Type B pancreatic cell (in vitro differentiated cells): ENCODE results near the gene CHCHD6. TPM values are rescaled to one million over a fixed set of nuclear protein-coding genes. Genes with fewer than 3 reads are reported as not detected.

ENCODE experiments used
- DNase-seq: peaks from one replicate; pipeline ENCODE4 v3.0.0; 2021; ENCODE audit warnings: mixed read lengths; ENCODE audit not compliant: unreplicated experiment; ENCODE audit errors: extremely low spot score
- H3K27ac Mint-ChIP-seq: 2 replicates; pipeline ENCODE4 v1.8.0; 2021; ENCODE audit warnings: mild to moderate bottlenecking, mixed read lengths
- H3K27me3 Mint-ChIP-seq: 2 replicates; pipeline ENCODE4 v1.8.0; 2021; ENCODE audit warnings: mixed read lengths
- H3K36me3 Mint-ChIP-seq: 2 replicates; pipeline ENCODE4 v1.8.0; 2021; ENCODE audit warnings: mixed read lengths
- H3K4me1 Mint-ChIP-seq: one replicate; pipeline ENCODE4 v1.8.0; 2021; ENCODE audit warnings: mixed read lengths; ENCODE audit not compliant: unreplicated experiment
- H3K4me3 Mint-ChIP-seq: 2 replicates; pipeline ENCODE4 v1.8.0; 2021; ENCODE audit warnings: mild to moderate bottlenecking, mixed read lengths
- H3K9me3 Mint-ChIP-seq: 2 replicates; pipeline ENCODE4 v1.8.0; 2021; ENCODE audit warnings: mixed read lengths
- total RNA-seq: library from RNA; stranded (reverse); gene quantifications from 2 replicates; pipeline ENCODE4 v1.2.1, GENCODE V29; 2021; ENCODE audit warnings: low replicate concordance
- TF ChIP-seq, protein P1 (sequence below): fragments of 200-600 bp; sonication (generic); conservative IDR thresholded peaks from 2 replicates; pipeline ENCODE4 v1.5.0; 2021; ENCODE audit warnings: antibody characterized with exemption, mild to moderate bottlenecking

Gene CHCHD6
- total RNA-seq, 1 donor from 2014 or later: 17.5 TPM

DNA sequence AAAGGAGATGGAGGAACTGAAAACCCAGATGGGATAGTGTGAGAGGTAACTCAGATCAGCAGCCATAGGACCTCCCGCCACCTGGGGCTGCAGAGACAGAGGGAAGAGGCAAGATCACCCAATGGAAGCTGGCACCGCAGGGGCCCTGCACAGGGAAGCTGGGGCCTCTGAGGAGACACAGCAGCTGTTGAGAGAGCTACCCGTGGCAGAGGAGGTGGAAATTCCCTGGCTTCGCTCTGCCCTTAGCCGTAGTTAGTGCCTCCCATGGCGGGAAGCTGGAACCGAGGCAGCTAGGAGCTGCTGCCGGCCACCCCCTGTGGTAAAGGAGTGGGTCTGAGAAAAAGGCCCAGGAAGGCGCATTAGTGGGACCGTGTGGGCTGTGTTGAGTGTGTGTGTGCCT is 260.9 kb downstream of the CHCHD6 start:
- H3K27me3 Mint-ChIP-seq: peaks cover 3% of the 10 kb centered on the region
- H3K36me3 Mint-ChIP-seq: peaks cover 4% of the 10 kb centered on the region
- no peak for DNase-seq
- no peak overlapping the region for H3K27ac Mint-ChIP-seq
- TF ChIP-seq, protein P1, sequence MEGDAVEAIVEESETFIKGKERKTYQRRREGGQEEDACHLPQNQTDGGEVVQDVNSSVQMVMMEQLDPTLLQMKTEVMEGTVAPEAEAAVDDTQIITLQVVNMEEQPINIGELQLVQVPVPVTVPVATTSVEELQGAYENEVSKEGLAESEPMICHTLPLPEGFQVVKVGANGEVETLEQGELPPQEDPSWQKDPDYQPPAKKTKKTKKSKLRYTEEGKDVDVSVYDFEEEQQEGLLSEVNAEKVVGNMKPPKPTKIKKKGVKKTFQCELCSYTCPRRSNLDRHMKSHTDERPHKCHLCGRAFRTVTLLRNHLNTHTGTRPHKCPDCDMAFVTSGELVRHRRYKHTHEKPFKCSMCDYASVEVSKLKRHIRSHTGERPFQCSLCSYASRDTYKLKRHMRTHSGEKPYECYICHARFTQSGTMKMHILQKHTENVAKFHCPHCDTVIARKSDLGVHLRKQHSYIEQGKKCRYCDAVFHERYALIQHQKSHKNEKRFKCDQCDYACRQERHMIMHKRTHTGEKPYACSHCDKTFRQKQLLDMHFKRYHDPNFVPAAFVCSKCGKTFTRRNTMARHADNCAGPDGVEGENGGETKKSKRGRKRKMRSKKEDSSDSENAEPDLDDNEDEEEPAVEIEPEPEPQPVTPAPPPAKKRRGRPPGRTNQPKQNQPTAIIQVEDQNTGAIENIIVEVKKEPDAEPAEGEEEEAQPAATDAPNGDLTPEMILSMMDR: no peak
- peaks cover 36% of the 10 kb centered on the region for H3K4me1 Mint-ChIP-seq
- no peaks in the 10 kb centered on the region for H3K9me3 Mint-ChIP-seq
- H3K4me3 Mint-ChIP-seq: no peak overlapping the region

DNA sequence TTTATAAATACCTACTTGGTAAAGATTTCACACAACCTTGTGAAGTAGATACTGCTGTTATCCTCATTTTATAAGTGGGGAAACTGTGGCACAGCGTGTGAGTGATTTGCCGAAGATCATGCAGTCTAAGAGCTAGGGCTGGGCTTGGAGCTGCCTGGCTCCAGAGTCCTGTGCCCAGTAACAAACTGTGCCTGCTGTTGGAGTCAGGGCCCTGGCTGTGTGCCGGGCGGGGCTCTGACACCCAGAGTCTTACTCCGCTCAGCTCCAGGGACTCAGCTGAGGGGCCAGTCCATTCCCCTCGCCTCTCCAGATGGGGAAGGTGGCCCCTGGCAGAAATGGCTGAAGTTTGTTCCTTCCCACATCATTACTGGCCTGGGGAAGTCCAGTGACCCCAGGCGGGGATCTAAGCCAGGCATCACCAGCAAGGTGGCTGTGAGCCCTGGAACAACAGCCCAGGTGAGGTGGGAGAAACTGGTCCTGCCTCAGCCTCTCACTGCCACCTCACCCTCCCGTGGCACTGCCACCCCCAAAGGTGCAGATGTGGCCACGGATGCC is 261.6 kb downstream of the CHCHD6 start:
- H3K27me3 Mint-ChIP-seq: no peaks in the 10 kb centered on the region
- H3K9me3 Mint-ChIP-seq: no peaks in the 10 kb centered on the region
- H3K4me1 Mint-ChIP-seq: peaks cover 36% of the 10 kb centered on the region
- no peak for DNase-seq
- no peak overlapping the region for H3K4me3 Mint-ChIP-seq
- no peak overlapping the region for H3K27ac Mint-ChIP-seq
- H3K36me3 Mint-ChIP-seq: no peaks in the 10 kb centered on the region
- TF ChIP-seq, protein P1: no peak

- DNase-seq: no peak
- Mint-ChIP-seq H3K9me3 (no peaks in the 10 kb centered on the region), H3K27ac (no peak overlapping the region), H3K4me3 (no peak overlapping the region), H3K4me1 (peaks cover 32% of the 10 kb centered on the region), H3K27me3 (no peaks in the 10 kb centered on the region), H3K36me3 (no peaks in the 10 kb centered on the region)
- TF ChIP-seq, protein P1: no peak
These were observed 263.3 kb downstream of the CHCHD6 start for GRCh38 chr3:126967386-126967785.

DNA sequence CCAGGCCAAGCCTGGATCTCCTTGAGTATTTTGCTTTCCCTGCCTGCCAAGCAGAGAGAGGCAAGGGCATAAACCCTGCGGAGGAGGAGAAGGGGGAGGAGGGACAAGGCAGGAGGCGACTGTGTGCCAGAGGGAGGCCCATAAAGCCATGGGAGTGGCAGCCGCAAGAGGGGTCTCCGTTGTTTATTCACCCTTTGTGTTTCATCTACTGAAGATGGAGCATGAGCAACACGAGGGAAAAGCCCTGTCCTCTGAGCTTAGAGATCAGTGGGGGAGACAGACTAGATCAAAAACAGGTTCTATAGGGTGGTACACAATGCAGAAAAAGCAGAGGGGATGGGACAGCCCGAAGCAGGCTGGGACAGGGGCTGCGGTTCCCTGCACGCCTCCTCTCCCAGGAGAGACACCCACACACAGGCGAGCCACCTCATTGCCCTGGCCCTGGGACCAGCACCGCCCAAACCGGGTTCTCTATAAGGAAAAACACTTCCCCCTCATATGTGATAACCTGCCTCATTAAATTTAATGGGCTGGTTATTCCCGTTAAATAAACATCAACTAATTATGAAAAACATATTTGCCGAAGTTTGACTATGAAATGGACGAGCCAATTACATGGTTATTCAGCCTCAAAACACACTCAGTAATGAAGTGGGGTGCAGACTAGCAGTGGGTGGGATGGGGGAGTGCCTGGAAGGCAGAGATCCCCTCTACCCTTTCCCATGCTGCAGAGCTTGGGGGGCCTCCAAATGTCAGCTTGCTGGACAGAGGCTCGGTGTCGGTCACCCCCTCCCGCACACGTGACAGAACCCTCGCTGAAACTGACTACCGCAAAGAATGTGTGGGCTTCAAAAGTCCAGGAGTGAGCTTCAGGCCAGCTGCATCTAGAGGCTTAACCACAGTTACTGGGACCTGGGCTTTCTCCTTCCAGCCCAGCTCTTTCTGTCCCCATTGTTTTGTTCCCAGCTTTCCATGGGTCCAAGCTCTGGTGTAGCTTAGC is 264.7 kb downstream of the CHCHD6 start:
- H3K9me3 Mint-ChIP-seq: no peaks in the 10 kb centered on the region
- no peaks in the 10 kb centered on the region for H3K36me3 Mint-ChIP-seq
- TF ChIP-seq, protein P1: no peak
- no peak for DNase-seq
- H3K27ac Mint-ChIP-seq: no peak overlapping the region
- no peaks in the 10 kb centered on the region for H3K27me3 Mint-ChIP-seq
- H3K4me1 Mint-ChIP-seq: peaks cover 32% of the 10 kb centered on the region
- H3K4me3 Mint-ChIP-seq: no peak overlapping the region

DNA sequence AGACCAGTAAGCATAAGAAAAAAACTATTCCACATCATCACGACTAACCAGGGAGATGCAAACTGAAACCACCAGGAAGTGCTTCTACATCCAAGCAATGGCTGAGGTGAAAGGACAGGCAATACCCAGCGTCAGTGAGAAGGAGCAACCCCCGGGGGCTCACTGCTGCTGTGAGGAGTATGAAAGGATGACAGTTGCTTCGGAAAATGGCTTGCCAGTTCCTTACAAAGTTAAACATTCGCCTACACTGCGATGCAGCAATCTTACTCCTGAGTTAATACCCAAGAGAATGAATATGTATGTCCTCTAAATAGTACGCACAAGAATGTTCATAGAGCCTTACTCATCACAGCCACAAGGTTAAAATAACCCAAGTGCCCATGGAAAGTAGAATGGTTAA is 265.5 kb downstream of the CHCHD6 start:
- TF ChIP-seq, protein P1: no peak
- no peak overlapping the region for H3K4me3 Mint-ChIP-seq
- H3K27me3 Mint-ChIP-seq: peaks cover 3% of the 10 kb centered on the region
- H3K9me3 Mint-ChIP-seq: peaks cover 6% of the 10 kb centered on the region
- no peak for DNase-seq
- peaks cover 32% of the 10 kb centered on the region for H3K4me1 Mint-ChIP-seq
- no peak overlapping the region for H3K27ac Mint-ChIP-seq
- H3K36me3 Mint-ChIP-seq: no peaks in the 10 kb centered on the region
